EL (cell line): Measurements from ENCODE around the gene SLC39A2.
"Not testable (repeated sequence)": the region's sequence is repeated elsewhere in the genome, so short reads cannot be mapped to it uniquely, and the experiment has no call there.

Experiments
- DNase-seq: peaks from one replicate; pipeline ENCODE4 v3.0.0-alpha.2; 2016

The SLC39A2 gene

GRCh38 chr14:20998674-20999366 lies at the start of gene SLC39A2:
SLC39A2 (plus strand) TSS chr14:20999293; CDS start chr14:20999447, 154 bp downstream.
- DNase-seq = peak; percentile 70

GRCh38 chr14:20954736-20955537 lies 44.2 kb upstream of the SLC39A2 start, which contains the start of gene RNASE2:
RNASE2 (plus strand) TSS chr14:20955487; CDS start chr14:20955772, 285 bp downstream.
- DNase-seq = not testable (repeated sequence)

GRCh38 chr14:20955538-20955873 lies 43.6 kb upstream of the SLC39A2 start:
- not testable (repeated sequence) for DNase-seq

- DNase-seq = no peak
Observed at GRCh38 chr14:20956376-20956976, 42.6 kb upstream of the SLC39A2 start.

- DNase-seq = not testable (repeated sequence)
Observed at GRCh38 chr14:20958946-20959345, 40.1 kb upstream of the SLC39A2 start.

GRCh38 chr14:20969336-20969735 lies 29.8 kb upstream of the SLC39A2 start:
- peak; percentile 31 for DNase-seq

- no peak for DNase-seq
Observed at GRCh38 chr14:20970647-20970982, 28.5 kb upstream of the SLC39A2 start.

GRCh38 chr14:20970983-20971704 lies 27.9 kb upstream of the SLC39A2 start:
- DNase-seq = peak; percentile 90

GRCh38 chr14:20971705-20972021 lies 27.4 kb upstream of the SLC39A2 start:
- DNase-seq = no peak

GRCh38 chr14:20973501-20973900 lies 25.6 kb upstream of the SLC39A2 start:
- no peak for DNase-seq

GRCh38 chr14:20976291-20976690 lies 22.8 kb upstream of the SLC39A2 start:
- no peak for DNase-seq

- no peak for DNase-seq
Observed at GRCh38 chr14:20978687-20979086, 20.4 kb upstream of the SLC39A2 start.

GRCh38 chr14:20980906-20981305 lies 18.2 kb upstream of the SLC39A2 start:
- no peak for DNase-seq

GRCh38 chr14:20982646-20983369 lies 16.3 kb upstream of the SLC39A2 start:
- no peak for DNase-seq

GRCh38 chr14:20985650-20986049 lies 13.4 kb upstream of the SLC39A2 start:
- DNase-seq = not testable (repeated sequence)

- DNase-seq = peak; percentile 92
Observed at GRCh38 chr14:20986811-20987210, 12.3 kb upstream of the SLC39A2 start.

- peak; percentile 26 for DNase-seq
Observed at GRCh38 chr14:20988717-20989470, 10.2 kb upstream of the SLC39A2 start.

- no peak for DNase-seq
Observed at GRCh38 chr14:20989471-20989786, 9.7 kb upstream of the SLC39A2 start.

- peak; percentile 98 for DNase-seq
Observed at GRCh38 chr14:20989787-20990600, 9.1 kb upstream of the SLC39A2 start, which contains the start of gene METTL17. METTL17 (plus strand) TSS chr14:20989980; CDS start chr14:20990003, 23 bp downstream.

GRCh38 chr14:20996521-20996920 lies 2.6 kb upstream of the SLC39A2 start:
- no peak for DNase-seq

- DNase-seq = no peak
Observed at GRCh38 chr14:20997115-20997514, 2.0 kb upstream of the SLC39A2 start.
